HS-27A (cell line): Measurements from ENCODE around the gene FAM111B.
"Not testable (repeated sequence)": the region's sequence is repeated elsewhere in the genome, so short reads cannot be mapped to it uniquely, and the experiment has no call there.

Source experiments
- DNase-seq: peaks from one replicate; pipeline ENCODE4 v3.0.0-alpha.2; 2012; ENCODE audit warnings: low read depth, missing footprints

FAM111B gene

GRCh38 chr11:59106363-59107336 lies at the start of gene FAM111B:
Gene FAM111B (plus strand): TSS chr11:59107237. CDS start chr11:59109626, 2,389 bp downstream.
- peak; percentile 83 for DNase-seq

- peak; percentile 86 for DNase-seq
Observed at GRCh38 chr11:59058120-59059033, 48.7 kb upstream of the FAM111B start.

GRCh38 chr11:59060096-59060495 lies 46.9 kb upstream of the FAM111B start:
- not testable (repeated sequence) for DNase-seq

- no peak for DNase-seq
Observed at GRCh38 chr11:59062602-59063529, 44.2 kb upstream of the FAM111B start.

GRCh38 chr11:59063996-59064727 lies 42.9 kb upstream of the FAM111B start:
- not testable (repeated sequence) for DNase-seq

- DNase-seq, result no peak
Observed at GRCh38 chr11:59069087-59069486, 38.0 kb upstream of the FAM111B start.

GRCh38 chr11:59076876-59077571 lies 30.0 kb upstream of the FAM111B start:
- no peak for DNase-seq

- DNase-seq, result no peak
Observed at GRCh38 chr11:59078435-59078834, 28.6 kb upstream of the FAM111B start.

- no peak for DNase-seq
Observed at GRCh38 chr11:59079086-59079485, 28.0 kb upstream of the FAM111B start.

GRCh38 chr11:59080421-59080820 lies 26.6 kb upstream of the FAM111B start:
- not testable (repeated sequence) for DNase-seq

- not testable (repeated sequence) for DNase-seq
Observed at GRCh38 chr11:59081430-59082020, 25.5 kb upstream of the FAM111B start.

- not testable (repeated sequence) for DNase-seq
Observed at GRCh38 chr11:59086007-59086406, 21.0 kb upstream of the FAM111B start, which contains the start of gene GLYATL1B. Gene GLYATL1B (plus strand): TSS chr11:59086307. CDS start chr11:59086307, 0 bp downstream.

- no peak for DNase-seq
Observed at GRCh38 chr11:59088162-59088561, 18.9 kb upstream of the FAM111B start.

GRCh38 chr11:59093576-59093975 lies 13.5 kb upstream of the FAM111B start:
- DNase-seq, result not testable (repeated sequence)

GRCh38 chr11:59095225-59095624 lies 11.8 kb upstream of the FAM111B start:
- DNase-seq, result not testable (repeated sequence)

GRCh38 chr11:59095972-59096575 lies 11.0 kb upstream of the FAM111B start:
- DNase-seq, result not testable (repeated sequence)

GRCh38 chr11:59097113-59097708 lies 9.8 kb upstream of the FAM111B start:
- DNase-seq, result no peak

GRCh38 chr11:59097938-59098337 lies 9.1 kb upstream of the FAM111B start:
- not testable (repeated sequence) for DNase-seq
